ENCODE data around the gene COL16A1.

The COL16A1 gene

GRCh38 chr1:31718327-31718897, 14.6 kb upstream of the COL16A1 start (continued):
- TF ChIP-seq ZNF777 (tag by site-specific recombination; IDR thresholded peaks at IDR 0.05; ENCODE audit: borderline replicate concordance) (no peak), HOXD13 (CRISPR knock-in tag; IDR thresholded peaks at IDR 0.05; ENCODE audit: borderline replicate concordance) (no peak), ZNF239 (tag by site-specific recombination; IDR thresholded peaks at IDR 0.05) (no peak), GFI1B (tag by site-specific recombination; IDR thresholded peaks at IDR 0.05) (no peak), ZNF214 (tag by site-specific recombination; IDR thresholded peaks at IDR 0.05; ENCODE audit: borderline replicate concordance) (no peak), ZBTB1 (tag by site-specific recombination; IDR thresholded peaks at IDR 0.05) (no peak), ZNF529 (tag by site-specific recombination; IDR thresholded peaks at IDR 0.05; ENCODE audit: insufficient replicate concordance) (no peak), KLF17 (tag by site-specific recombination; IDR thresholded peaks at IDR 0.05) (no peak), ZNF366 (tag by site-specific recombination; conservative IDR thresholded peaks at IDR 0.05) (no peak), PRDM2 (tag by site-specific recombination; IDR thresholded peaks at IDR 0.05; ENCODE audit: borderline replicate concordance) (no peak), ZNF626 (tag by site-specific recombination; IDR thresholded peaks at IDR 0.05) (no peak), MYNN (tag by site-specific recombination; IDR thresholded peaks at IDR 0.05; ENCODE audit: borderline replicate concordance) (no peak)

- no peak overlapping the region for H3K4me3 ChIP-seq (ENCODE audit: low read depth, low read length)
- no peak for TF ChIP-seq ZNF843 (tag by site-specific recombination; IDR thresholded peaks at IDR 0.05)
- TF ChIP-seq YY1 (tag by site-specific recombination; IDR thresholded peaks at IDR 0.05), result no peak
- no peak for TF ChIP-seq OSR2 (tag by site-specific recombination; IDR thresholded peaks at IDR 0.05)
- TF ChIP-seq HOXD13 (CRISPR knock-in tag; IDR thresholded peaks at IDR 0.05; ENCODE audit: borderline replicate concordance), result no peak
- TF ChIP-seq ZNF146 (tag by site-specific recombination; IDR thresholded peaks at IDR 0.05), result no peak
- TF ChIP-seq ZNF155 (tag by site-specific recombination; IDR thresholded peaks at IDR 0.05), result no peak
- no peak for TF ChIP-seq ZNF335 (tag by site-specific recombination; conservative IDR thresholded peaks at IDR 0.05)
- no peak for TF ChIP-seq ZNF366 (tag by site-specific recombination; conservative IDR thresholded peaks at IDR 0.05)
- no peak for TF ChIP-seq ZNF354C (tag by site-specific recombination; IDR thresholded peaks at IDR 0.05; ENCODE audit: borderline replicate concordance, low read depth)
- TF ChIP-seq ZNF426 (tag by site-specific recombination; IDR thresholded peaks at IDR 0.05), result no peak
- TF ChIP-seq GLI2 (tag by site-specific recombination; IDR thresholded peaks at IDR 0.05; ENCODE audit: borderline replicate concordance, low read depth), result no peak
- H3K9me3 ChIP-seq (ENCODE audit: control insufficient read depth, insufficient read depth, low read depth, low read length), result no peaks in the 10 kb centered on the region
- CTCF ChIA-PET, result interaction anchor here (0.7 to 7.7 kb wide), 16 partner anchors 8 to 118 kb away, joined by 3 to 77 read pairs (median 6); partner anchors contain the start of gene COL16A1
- POLR2A ChIA-PET, result interaction anchor here (0.6 to 1.3 kb wide), 2 partner anchors 44 to 72 kb away, joined by 4 to 5 read pairs; no protein-coding TSS in a partner anchor
- H3K4me1 ChIP-seq (ENCODE audit: control insufficient read depth, insufficient read depth, low read length), result no peaks in the 10 kb centered on the region
- no peaks in the 10 kb centered on the region for H3K36me3 ChIP-seq (ENCODE audit: control insufficient read depth in 2 of 2, insufficient read depth in 1 of 2, low read length in 2 of 2)
- no peak overlapping the region for H3K27ac ChIP-seq (ENCODE audit: extremely low read depth, low read depth, low read length)
Observed at GRCh38 chr1:31717341-31717740, 13.5 kb upstream of the COL16A1 start.
